HL-60/S4 (cell line): ENCODE measurements around the gene EIF4EBP2.

Experiments used
- in situ Hi-C: fragments of 300-500 bp; cut with MboI; formaldehyde crosslinking; loops from 2 replicates; pipeline ENCODE4 v1.14.3; 2022; ENCODE audit warnings: low sequenced_read_pairs

Gene EIF4EBP2

GRCh38 chr10:70376436-70377378 lies 27.2 kb upstream of the EIF4EBP2 start:
- in situ Hi-C loops = no loop called here

DNA sequence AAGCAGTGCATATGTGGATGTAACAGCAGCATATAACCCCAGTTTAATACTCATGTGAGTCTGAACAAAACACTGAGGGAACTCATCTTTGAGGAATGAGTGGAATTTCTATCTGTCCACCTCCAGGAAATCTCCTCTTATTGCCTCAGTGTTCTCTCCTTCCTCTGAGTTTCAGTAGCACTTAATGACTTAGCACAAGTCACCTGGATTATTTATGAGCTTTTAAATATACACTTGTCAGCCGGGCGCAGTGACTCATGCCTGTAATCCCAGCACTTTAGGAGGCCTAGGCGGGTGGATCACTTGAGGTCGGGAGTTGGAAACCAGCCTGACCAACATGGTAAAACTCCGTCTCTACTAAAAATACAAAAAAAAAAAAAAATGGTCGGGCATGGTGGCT lies 25.8 kb upstream of the EIF4EBP2 start:
- in situ Hi-C loops = no loop called here

DNA sequence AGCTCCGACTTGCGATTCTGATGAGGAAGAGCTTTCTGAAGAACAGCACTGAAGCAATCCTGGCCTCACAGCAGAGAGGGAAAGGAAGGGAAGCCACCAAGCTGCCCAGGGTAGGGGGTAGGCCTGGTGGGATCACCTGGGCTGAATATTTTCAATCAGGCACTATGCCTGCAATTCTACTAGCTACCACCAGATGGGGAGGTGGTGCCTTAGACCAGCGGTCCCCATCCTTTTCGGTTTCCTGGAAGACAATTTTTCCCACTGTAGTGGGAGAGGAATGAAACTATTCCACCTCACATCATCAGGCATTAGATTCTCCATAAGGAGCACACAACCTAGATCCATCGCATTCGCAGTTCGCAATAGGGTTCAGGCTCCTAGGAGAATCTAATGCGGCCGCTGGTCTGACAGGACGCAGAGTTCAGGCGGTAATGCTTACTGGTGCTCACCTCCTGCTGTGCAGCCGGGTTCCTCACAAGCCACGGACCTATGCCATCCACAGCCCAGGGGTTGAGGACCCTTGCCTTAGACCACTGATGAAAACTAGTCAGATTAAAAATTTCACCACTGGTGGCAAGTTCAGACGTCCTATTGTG lies 24.3 kb upstream of the EIF4EBP2 start:
- in situ Hi-C loops = no loop called here

DNA sequence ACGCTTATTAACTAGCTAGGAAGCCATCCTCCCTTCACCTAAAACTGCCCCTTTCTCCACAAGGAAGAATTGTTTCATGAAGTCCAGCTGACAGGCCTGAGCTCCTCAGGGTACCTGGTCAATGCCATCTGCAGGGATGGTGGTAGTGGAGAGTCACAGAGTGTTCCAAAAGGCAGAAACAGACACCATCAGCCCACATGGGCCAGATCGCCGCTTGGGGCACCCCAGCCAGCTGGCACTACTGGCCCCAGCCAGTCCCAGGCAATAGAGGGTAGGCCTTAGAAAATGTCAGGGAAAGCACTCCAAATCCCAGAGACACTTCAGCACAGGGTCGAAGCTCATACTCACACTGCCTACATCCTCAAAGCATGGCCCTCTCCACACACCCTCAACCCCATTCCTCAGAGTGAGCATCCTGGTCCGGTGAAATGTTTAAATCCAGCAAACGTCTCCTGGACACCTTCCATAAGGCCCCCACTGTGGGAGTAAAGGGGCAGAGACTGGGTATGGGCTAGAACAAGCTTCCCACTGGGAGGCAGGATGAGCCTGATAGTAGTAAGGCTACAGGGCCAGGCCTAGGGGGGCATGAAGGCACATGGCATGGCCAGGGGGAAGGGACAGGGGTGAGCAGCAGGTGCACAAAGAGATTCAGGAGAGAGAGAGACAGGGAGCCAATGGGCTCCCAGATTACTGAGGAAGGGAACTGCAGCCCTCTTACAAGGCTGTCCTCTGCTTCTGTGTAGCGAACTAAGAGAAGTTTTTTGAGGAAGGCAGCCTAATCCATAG lies 23.4 kb upstream of the EIF4EBP2 start:
- in situ Hi-C loops = no loop called here

DNA sequence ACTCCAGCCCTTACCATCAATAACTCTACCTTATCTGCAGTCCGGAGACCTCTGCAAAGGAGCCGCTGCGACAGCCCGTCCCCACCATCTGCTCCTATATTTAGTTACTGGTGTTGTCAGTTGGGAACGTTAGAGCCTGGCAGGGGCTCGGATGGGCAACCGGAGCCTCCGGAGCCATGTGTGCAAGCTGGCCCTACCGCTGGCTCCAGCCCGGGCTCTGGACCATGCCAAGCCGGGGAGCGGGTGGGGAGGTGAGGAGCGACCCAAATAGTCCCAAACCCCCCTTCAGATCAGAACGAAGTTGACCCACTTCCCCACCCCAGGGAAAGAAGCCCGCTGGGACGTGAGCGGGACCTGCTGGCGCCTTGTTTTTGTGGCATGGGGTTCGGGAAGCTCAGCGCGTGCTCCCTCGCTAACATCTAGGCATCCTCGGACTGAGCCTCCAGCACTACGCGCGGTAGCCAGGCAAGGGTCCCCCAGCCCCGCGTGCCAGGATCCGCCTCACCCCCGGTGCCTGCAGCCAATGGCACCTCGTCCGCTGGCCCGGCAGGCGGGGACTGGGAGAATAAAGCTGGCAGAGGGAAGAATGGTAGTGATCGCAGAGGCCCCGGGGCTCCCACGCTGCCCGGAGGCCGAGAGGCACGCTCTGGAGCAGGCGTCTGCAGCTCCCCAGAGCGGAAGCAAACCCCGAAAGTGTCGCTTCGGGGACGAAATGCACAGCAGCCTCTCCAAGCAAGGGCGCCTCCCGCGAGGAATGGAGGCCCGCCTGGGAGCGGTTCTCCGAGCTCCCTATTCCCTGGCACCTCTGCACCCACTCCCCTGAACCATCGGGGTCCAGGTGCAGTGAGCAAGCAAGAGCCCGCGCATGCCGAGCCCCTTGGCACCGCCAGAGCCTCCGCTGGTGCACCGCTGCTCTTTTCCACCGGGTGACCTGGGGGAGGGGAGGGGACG lies 22.2 kb upstream of the EIF4EBP2 start:
- in situ Hi-C loops = no loop called here

- in situ Hi-C loops = no loop called here
These were observed 12.3 kb upstream of the EIF4EBP2 start for GRCh38 chr10:70391654-70392053.

GRCh38 chr10:70396140-70396539 lies 7.8 kb upstream of the EIF4EBP2 start:
- in situ Hi-C loops = no loop called here

DNA sequence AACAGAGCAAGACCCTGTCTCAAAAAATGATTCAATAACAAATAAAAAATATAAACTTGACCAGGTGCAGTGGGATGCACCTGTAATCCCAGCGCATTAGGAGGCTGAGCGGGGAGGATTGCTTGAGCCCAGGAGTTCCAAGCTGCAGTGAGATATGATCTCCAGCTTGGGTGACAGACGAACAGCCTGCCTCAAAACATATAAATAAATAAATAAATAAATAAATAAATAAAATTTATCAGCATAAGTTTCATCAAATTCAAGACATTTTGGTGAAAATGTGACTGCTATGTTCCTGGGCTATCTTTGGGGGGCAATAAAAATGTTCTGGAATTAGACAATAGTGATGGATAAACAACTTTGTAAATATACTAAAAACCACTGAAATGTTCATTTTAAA lies 4.8 kb upstream of the EIF4EBP2 start:
- in situ Hi-C loops = no loop called here

DNA sequence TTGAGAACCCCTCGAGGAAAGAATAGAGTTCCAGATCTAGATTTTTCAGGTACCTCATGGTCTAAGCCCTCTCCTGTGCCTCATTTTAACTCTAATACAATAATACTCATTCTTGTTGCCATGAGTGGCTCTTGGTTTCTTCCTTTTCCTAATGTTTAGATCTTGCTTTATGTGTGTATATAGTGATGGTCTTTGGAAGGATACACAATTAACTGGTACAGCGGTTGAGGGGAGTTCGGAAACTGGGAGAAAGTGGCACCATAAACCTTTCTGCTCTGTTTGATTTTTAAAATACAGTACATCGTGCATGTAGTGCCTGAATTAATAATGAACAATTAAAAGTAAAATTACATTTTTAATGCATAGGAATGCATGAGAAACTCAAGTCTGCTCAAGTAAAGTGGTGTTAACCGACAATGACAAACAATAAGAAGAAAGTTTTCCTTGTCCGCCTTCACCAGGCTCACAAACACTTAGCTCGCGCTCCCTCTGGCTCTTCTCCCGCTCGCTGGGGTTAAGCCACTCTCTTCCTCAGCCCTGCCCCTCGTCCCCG lies 386 bp upstream of the EIF4EBP2 start:
- in situ Hi-C loops = no loop called here

DNA sequence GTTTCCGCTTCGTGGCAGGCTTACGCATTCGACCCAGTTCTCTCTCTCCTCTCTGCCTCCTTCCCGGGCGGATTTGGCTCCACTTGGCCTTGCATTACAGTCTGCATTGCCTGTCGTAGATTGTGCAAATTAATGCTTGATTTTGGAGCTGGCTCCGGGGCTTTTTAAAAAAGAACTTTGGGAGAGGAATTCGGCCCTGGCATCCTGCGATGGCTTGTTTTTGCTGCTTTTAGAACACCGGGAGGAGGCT lies 767 bp downstream of the EIF4EBP2 start:
- in situ Hi-C loops = no loop called here

DNA sequence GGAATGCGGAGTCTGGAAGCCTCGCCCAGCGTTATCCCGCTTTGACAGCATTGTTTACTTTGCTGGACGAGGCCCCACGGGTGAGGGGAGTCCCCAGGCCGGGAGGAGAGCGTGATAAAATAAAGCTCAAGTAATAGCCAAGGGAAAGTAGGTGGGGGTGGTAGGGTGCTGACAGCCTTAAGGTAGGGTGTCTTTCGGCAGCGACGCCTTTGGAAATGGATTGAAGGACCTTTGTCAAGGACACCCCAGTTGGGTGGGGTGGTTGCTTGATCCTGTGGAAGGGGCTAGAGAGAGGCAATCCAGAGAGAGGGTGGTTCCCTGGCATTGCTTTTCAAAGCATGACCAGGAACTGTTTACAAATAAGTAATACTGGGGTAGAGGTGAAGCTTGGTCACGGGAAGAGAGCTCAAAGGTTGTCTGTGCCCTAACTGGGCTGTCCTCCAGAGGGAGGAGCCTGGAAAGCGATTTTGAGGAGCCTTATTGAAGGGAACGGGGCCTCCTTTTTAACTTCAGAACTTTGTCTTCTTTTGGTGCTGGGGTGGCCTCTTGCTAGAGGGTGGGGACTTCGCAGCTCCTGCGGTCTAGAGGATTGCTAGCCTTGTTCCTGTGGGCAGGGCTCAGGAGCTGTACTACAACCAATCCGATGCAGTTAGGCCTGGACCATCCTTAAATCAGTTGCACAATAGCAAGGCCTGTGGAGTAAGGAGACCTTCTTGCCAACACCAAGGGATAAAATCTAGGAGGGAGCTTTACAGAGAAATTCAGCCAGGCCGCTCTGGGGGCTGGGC lies 1.3 kb downstream of the EIF4EBP2 start:
- in situ Hi-C loops = no loop called here

DNA sequence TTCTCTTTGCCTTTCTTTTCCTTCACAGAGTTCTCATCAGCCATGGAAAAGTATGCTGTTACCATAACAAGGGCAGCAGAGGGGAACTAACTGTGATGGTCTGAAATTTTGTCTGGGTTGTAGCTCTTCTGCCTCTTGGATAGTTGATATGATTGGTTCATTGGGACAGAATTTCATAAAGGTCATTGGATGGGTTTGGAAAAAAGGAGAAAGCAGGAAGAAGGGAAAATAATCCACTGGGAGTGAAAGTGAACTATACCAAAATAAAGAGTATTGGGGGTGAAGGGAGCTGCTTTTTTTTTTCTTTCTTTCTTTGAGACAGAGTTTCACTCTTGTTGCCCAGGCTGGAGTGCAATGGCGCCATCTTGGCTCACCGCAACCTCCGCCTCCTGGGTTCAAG lies 5.8 kb downstream of the EIF4EBP2 start:
- in situ Hi-C loops = no loop called here

DNA sequence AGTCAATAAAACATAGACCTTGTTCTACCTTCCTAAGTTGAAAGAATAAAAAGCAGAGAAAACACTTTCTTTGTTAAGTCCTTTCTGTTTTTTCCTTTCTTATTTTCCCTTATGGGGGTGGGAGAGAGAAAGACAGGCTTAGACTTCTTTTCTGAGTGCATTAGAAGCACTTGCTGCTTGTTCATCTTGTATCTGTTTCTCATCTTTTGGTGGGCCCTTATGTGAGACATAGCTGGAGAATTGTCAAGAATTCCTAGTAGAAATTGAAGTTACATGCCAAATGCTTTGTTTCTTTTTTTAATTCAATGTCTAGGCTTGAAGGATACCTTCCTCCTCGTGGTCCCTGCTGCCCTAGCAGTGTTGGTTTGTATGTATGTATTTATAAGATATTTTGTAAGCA lies 6.7 kb downstream of the EIF4EBP2 start:
- in situ Hi-C loops = no loop called here

GRCh38 chr10:70412356-70412755 lies 8.4 kb downstream of the EIF4EBP2 start:
- in situ Hi-C loops = no loop called here

- in situ Hi-C loops = no loop called here
These were observed 13.6 kb downstream of the EIF4EBP2 start for GRCh38 chr10:70417568-70417967.

DNA sequence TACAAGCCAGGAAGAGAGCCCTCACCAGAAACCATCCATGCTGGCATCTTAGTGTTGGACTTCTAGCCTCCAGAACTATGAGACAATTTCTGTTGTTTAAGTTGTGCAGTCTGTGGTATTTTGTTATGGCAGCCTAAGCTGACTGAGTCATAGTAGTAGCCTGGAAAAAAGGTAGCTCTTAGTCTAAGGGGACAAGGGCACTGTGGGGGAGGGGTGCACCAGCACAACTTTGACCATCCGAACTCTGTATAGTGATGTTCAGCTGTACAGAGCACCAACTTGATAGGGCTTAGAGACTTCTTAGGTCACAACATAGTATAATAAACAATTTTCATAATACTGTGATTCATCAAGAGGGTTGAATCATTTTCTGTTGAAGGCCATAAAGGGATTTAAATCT lies 14.3 kb downstream of the EIF4EBP2 start:
- in situ Hi-C loops = no loop called here

- in situ Hi-C loops = no loop called here
These were observed 14.8 kb downstream of the EIF4EBP2 start for GRCh38 chr10:70418713-70419112.

DNA sequence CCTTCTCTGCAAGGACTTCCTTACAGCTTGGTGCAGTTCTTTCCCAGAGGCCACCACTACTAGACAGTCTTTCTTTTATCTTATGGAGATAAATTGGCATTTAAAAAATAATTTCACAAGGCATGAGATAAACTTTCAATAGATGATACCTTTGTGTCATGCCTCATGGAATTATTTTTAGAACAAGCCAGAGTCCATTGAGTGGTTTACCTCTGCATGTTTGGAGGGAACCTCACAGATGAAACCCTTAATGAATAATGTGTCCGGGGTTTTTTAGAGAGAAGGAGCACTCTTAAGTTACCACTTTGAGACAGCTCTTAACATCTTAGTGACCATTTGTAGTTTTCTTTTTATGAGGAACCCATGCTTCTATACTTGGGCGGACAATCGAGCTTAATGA lies 20.4 kb downstream of the EIF4EBP2 start:
- in situ Hi-C loops = no loop called here

DNA sequence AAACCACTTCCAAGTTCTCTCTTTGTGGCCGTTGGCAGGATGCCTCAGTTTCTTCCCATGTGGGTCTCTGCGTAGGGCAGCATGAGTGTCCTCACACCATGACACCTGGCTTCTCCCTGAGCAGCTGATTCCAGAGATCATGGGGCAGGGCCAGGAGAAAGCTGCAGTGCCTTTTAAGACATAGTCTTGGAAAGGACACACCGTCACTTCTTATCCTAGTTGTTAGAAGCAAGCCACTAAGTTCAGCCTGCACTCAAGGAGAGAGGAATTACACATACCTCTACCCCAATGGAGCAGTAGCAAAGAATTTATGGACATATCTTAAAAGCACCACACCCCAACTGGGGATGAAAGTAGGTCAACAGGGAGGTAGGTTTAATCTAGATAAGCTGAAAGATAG lies 21.2 kb downstream of the EIF4EBP2 start:
- in situ Hi-C loops = no loop called here

- in situ Hi-C loops = no loop called here
These were observed 22.9 kb downstream of the EIF4EBP2 start for GRCh38 chr10:70426823-70427222.
